ENCODE measurements around the gene GNAQ. TPM values are rescaled to one million over a fixed set of nuclear protein-coding genes. Genes with fewer than 3 reads are reported as not detected.

GNAQ gene
- polyA plus RNA-seq, 1 of the 3 experiments (the other 2 are of a cell fraction), result 20.9 TPM

DNA sequence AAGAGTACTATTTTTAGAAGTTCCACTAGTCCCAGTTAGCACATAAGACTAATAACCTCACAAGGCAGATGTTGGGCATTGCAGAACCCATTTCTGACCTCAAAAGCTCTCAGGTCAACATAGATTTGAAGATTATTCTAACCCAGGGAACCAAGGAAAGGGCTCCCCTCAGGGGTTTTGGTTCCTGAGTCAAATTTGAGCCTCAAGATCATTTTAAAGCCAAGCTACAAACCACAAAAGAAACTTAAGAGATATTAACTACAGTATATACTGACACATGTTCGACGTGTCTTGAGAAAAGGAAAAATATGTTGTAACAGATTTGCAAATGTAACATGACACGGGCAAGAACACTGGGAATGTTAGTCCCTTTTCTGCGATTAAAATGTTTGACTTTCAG, 88.6 kb downstream of the GNAQ start (continued):
- TF ChIP-seq RAD21 (IDR thresholded peaks at IDR 0.05; ENCODE audit: low read length) (no peak), GABPA (IDR thresholded peaks at IDR 0.05; ENCODE audit: low read depth) (no peak), NFIC (IDR thresholded peaks at IDR 0.05; ENCODE audit: borderline replicate concordance) (no peak), RCOR1 (IDR thresholded peaks at IDR 0.05; ENCODE audit: low read length) (no peak), TCF12 (IDR thresholded peaks at IDR 0.05) (no peak), TAF1 (IDR thresholded peaks at IDR 0.05; ENCODE audit: borderline replicate concordance, low read depth, low read length) (no peak), EP300 (IDR thresholded peaks at IDR 0.05; ENCODE audit: borderline replicate concordance in 1 of 2, low read depth in 1 of 2, low read length in 1 of 2) (no peak)

DNA sequence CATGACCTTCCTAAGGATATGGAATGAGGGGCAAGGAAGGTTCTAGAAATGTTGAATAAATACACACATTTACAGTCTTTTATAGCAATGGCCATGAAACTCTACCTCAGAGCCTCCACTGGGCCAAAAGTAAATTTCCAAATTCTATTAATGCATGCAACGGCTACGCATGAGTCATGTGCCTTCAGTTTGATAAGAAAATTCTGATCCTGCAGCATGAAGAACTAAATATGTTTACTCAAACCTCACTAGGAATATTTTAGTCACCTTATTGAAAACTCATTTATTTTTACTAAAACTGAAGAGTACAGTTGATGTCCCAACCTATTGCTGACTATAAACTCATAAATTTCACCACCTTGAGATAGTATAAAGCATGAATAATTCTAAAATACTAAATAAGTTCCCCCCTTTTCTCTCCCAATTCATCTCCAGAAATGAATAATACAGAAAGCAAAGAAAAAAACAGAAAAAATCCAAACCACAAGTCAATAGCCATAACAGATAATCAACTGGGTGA, 92.4 kb downstream of the GNAQ start:
- Histone ChIP-seq H3K27ac (ENCODE audit: low read depth in 2 of 2, low read length in 1 of 2) (no peak overlapping the region; a peak in 1 of 4 replicates), H3K79me2 (ENCODE audit: insufficient read depth) (peaks cover 84% of the 10 kb centered on the region), H4K20me1 (ENCODE audit: insufficient read depth) (peaks cover 30% of the 10 kb centered on the region), H3K4me3 (ENCODE audit: low read depth in 2 of 2, low read length in 1 of 2) (no peak overlapping the region), H3K4me2 (no peak overlapping the region), H3K9ac (no peak overlapping the region), H3K36me3 (replicated peaks in 1 of 2; ENCODE audit: control insufficient read depth in 1 of 2, insufficient read depth in 2 of 2, low read length in 1 of 2) (no peaks in the 10 kb centered on the region), H2AFZ (ENCODE audit: low read depth) (no peak overlapping the region), H3K4me1 (ENCODE audit: control insufficient read depth in 1 of 2, insufficient read depth in 2 of 2, low read depth in 1 of 2, low read length in 1 of 2) (no peaks in the 10 kb centered on the region; a peak in 1 of 4 replicates), H3F3A (replicated peaks; ENCODE audit: insufficient read depth) (peaks cover 3% of the 10 kb centered on the region), H3K27me3 (ENCODE audit: insufficient read depth) (no peaks in the 10 kb centered on the region), H3K9me2 (no peaks in the 10 kb centered on the region), H3K9me3 (no peaks in the 10 kb centered on the region)
- 72% methylated on average over 2 of the region's 2 CpGs for WGBS (ENCODE audit: low lambda C conversion rate)
- ChIA-PET POLR2A (no interaction called here), CTCF (no interaction called here)
- no peak for TF ChIP-seq ZBTB33 (IDR thresholded peaks at IDR 0.05; ENCODE audit: borderline replicate concordance, low read depth)
- no peak for TF ChIP-seq USF1 (IDR thresholded peaks at IDR 0.05; ENCODE audit: borderline replicate concordance, low read depth)
- TF ChIP-seq TAF1 (IDR thresholded peaks at IDR 0.05; ENCODE audit: borderline replicate concordance, low read depth, low read length), result no peak
- TF ChIP-seq CHD2 (IDR thresholded peaks at IDR 0.05; ENCODE audit: low read length, partially characterized antibody), result no peak
- no peak for TF ChIP-seq POLR2AphosphoS5 (IDR thresholded peaks at IDR 0.05; ENCODE audit: low read depth, low read length)
- TF ChIP-seq GATA2 (CRISPR knock-in tag; IDR thresholded peaks at IDR 0.05), result no peak
- no peak for DNase-seq

DNA sequence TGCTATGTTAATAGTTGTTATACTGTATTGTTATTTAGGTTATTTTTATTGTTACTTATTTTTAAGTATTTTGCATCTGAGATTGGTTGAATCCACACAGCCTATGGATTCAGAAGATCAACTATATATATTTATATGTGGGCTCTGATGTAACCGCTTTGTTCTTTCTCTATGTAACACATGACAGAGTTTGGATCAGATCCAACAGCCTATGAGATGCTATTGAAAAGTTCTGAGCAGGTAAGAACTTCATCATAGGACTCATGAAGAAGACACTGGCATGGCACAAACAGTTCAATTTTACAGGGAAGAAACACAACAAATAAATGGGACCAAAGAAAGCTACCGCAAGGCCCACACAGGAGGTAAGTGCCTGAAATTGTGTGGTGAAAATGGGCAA, 93.4 kb downstream of the GNAQ start:
- H3F3A ChIP-seq (replicated peaks; ENCODE audit: insufficient read depth), result peaks cover 3% of the 10 kb centered on the region
- no peak overlapping the region for H3K9ac ChIP-seq
- DNase-seq, result no peak
- H3K9me3 ChIP-seq, result no peaks in the 10 kb centered on the region
- H3K36me3 ChIP-seq (replicated peaks in 1 of 2; ENCODE audit: control insufficient read depth in 1 of 2, insufficient read depth in 2 of 2, low read length in 1 of 2), result no peaks in the 10 kb centered on the region
- no peaks in the 10 kb centered on the region for H3K27me3 ChIP-seq (ENCODE audit: insufficient read depth)
- H3K27ac ChIP-seq (ENCODE audit: low read depth in 2 of 2, low read length in 1 of 2), result no peak overlapping the region
- no peak overlapping the region for H2AFZ ChIP-seq (ENCODE audit: low read depth)
- no peak overlapping the region for H3K4me3 ChIP-seq (ENCODE audit: low read depth in 2 of 2, low read length in 1 of 2)
- 95% methylated on average over 2 of the region's 2 CpGs for WGBS (ENCODE audit: low lambda C conversion rate)
- peaks cover 82% of the 10 kb centered on the region for H3K79me2 ChIP-seq (ENCODE audit: insufficient read depth)
- no peaks in the 10 kb centered on the region for H3K9me2 ChIP-seq
- POLR2A ChIA-PET, result no interaction called here
- no peaks in the 10 kb centered on the region; a peak in 1 of 4 replicates for H3K4me1 ChIP-seq (ENCODE audit: control insufficient read depth in 1 of 2, insufficient read depth in 2 of 2, low read depth in 1 of 2, low read length in 1 of 2)
- peaks cover 24% of the 10 kb centered on the region for H4K20me1 ChIP-seq (ENCODE audit: insufficient read depth)
- CTCF ChIA-PET, result no interaction called here
- H3K4me2 ChIP-seq, result no peak overlapping the region
- TF ChIP-seq FOSL2 (IDR thresholded peaks at IDR 0.05; ENCODE audit: borderline replicate concordance, low read depth) (no peak), RCOR1 (IDR thresholded peaks at IDR 0.05; ENCODE audit: low read length) (no peak), USF1 (IDR thresholded peaks at IDR 0.05; ENCODE audit: borderline replicate concordance, low read depth) (no peak), JUND (IDR thresholded peaks at IDR 0.05) (no peak), NFIC (IDR thresholded peaks at IDR 0.05; ENCODE audit: borderline replicate concordance) (no peak), RAD21 (IDR thresholded peaks at IDR 0.05; ENCODE audit: low read length) (no peak), TCF12 (IDR thresholded peaks at IDR 0.05) (no peak), PBX3 (IDR thresholded peaks at IDR 0.05) (no peak), TAF1 (IDR thresholded peaks at IDR 0.05; ENCODE audit: borderline replicate concordance, low read depth, low read length) (no peak), GABPA (IDR thresholded peaks at IDR 0.05; ENCODE audit: low read depth) (no peak), EZH2phosphoT487 (IDR thresholded peaks at IDR 0.05; ENCODE audit: borderline replicate concordance, low read depth) (no peak), RXRA (IDR thresholded peaks at IDR 0.05; ENCODE audit: borderline replicate concordance, low read depth) (no peak), FOXM1 (IDR thresholded peaks at IDR 0.05; ENCODE audit: low read depth) (no peak)
- TF ChIP-seq, protein P1, sequence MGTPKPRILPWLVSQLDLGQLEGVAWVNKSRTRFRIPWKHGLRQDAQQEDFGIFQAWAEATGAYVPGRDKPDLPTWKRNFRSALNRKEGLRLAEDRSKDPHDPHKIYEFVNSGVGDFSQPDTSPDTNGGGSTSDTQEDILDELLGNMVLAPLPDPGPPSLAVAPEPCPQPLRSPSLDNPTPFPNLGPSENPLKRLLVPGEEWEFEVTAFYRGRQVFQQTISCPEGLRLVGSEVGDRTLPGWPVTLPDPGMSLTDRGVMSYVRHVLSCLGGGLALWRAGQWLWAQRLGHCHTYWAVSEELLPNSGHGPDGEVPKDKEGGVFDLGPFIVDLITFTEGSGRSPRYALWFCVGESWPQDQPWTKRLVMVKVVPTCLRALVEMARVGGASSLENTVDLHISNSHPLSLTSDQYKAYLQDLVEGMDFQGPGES (IDR thresholded peaks at IDR 0.05; ENCODE audit: low read depth, low read length), result no peak

Data from SK-N-SH (cell line).